HL-60 (cell line): Measurements from ENCODE around the gene WNT7B.
A peak's percentile ranks its signal among the peaks of the same experiment; 100 is the strongest.

Source experiments
- DNase-seq, 2 experiments: peaks; one replicate each; pipeline ENCODE4 v3.0.0-alpha.2; 2010 to 2020; ENCODE audit warnings: low read depth in 1 of 2, low spot score in 1 of 2
- H3K27ac ChIP-seq: fragments of 250-450 bp; sonication (Bioruptor Pico); replicated peaks from 2 replicates; pipeline ENCODE4 v1.5.1; 2020; ENCODE audit warnings: mild to moderate bottlenecking, moderate library complexity
- H3K27me3 ChIP-seq: fragments of 250-450 bp; sonication (Bioruptor Pico); 2 replicates; pipeline ENCODE4 v1.5.1; 2021; ENCODE audit warnings: mild to moderate bottlenecking, moderate library complexity; ENCODE audit not compliant: insufficient read depth, poor library complexity, severe bottlenecking
- H3K4me3 ChIP-seq: replicated peaks from 2 replicates; pipeline ENCODE4 v1.5.1; 2011; ENCODE audit warnings: mild to moderate bottlenecking, control low read depth, low read length; ENCODE audit not compliant: insufficient read depth
- GABPA ChIP-seq: IDR thresholded peaks from 2 replicates; pipeline ENCODE4 v1.6.1; 2012; ENCODE audit warnings: low read depth
- POLR2AphosphoS5 ChIP-seq: IDR thresholded peaks from 2 replicates; pipeline ENCODE4 v1.6.1; 2012; ENCODE audit warnings: low read depth
- SPI1 ChIP-seq: IDR thresholded peaks from 2 replicates; pipeline ENCODE4 v1.6.1; 2012; ENCODE audit warnings: low read depth, mild to moderate bottlenecking, borderline replicate concordance
- long read RNA-seq: library from polyadenylated mRNA; unstranded; transcript quantifications from one replicate; pipeline ENCODE4 v2.0.0, GENCODE V29; 2020
- TF ChIP-seq, protein P1 (sequence below): IDR thresholded peaks from 2 replicates; pipeline ENCODE4 v1.6.1; 2012; ENCODE audit warnings: low read depth; ENCODE audit not compliant: insufficient replicate concordance
- TF ChIP-seq, protein P2 (sequence below): IDR thresholded peaks from one replicate; pipeline ENCODE4 v1.5.1; 2011; ENCODE audit warnings: low read length, control low read depth, inconsistent platforms; ENCODE audit not compliant: insufficient read depth

The WNT7B gene
- long read RNA-seq = 0 reads

DNA sequence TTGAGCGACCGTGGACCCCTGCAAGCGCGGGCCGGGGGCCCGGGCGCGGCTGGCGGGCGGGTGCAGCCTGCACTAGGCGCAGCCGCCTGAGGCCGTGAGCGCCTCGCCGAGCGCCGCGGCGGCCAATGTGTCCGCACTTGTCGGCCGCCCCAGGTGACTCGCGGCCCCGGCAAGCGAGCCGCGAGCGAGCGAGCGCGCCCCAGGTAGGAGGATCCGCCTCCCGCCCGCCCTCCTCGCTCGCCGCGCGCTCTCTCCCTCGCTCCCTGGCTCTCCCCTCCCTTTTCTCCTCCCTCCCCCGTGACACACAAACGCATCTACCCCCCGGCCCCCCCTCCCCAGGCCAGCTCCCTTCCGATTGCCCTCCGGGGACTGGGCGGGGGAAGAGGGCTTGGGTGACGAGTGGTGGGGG is at the start of gene WNT7B:
WNT7B (minus strand) TSS at position 160 of the 409 bp plus-strand sequence. CDS start 408 bp downstream, outside the sequence.
- H3K27ac ChIP-seq = no peak within 1 kb of the TSS
- H3K4me3 ChIP-seq = peak within 1 kb of the TSS; percentile 14; the same call in 1 of the 2 replicates
- TF ChIP-seq GABPA (no peak), POLR2AphosphoS5 (no peak), SPI1 (no peak)
- TF ChIP-seq, protein P1, sequence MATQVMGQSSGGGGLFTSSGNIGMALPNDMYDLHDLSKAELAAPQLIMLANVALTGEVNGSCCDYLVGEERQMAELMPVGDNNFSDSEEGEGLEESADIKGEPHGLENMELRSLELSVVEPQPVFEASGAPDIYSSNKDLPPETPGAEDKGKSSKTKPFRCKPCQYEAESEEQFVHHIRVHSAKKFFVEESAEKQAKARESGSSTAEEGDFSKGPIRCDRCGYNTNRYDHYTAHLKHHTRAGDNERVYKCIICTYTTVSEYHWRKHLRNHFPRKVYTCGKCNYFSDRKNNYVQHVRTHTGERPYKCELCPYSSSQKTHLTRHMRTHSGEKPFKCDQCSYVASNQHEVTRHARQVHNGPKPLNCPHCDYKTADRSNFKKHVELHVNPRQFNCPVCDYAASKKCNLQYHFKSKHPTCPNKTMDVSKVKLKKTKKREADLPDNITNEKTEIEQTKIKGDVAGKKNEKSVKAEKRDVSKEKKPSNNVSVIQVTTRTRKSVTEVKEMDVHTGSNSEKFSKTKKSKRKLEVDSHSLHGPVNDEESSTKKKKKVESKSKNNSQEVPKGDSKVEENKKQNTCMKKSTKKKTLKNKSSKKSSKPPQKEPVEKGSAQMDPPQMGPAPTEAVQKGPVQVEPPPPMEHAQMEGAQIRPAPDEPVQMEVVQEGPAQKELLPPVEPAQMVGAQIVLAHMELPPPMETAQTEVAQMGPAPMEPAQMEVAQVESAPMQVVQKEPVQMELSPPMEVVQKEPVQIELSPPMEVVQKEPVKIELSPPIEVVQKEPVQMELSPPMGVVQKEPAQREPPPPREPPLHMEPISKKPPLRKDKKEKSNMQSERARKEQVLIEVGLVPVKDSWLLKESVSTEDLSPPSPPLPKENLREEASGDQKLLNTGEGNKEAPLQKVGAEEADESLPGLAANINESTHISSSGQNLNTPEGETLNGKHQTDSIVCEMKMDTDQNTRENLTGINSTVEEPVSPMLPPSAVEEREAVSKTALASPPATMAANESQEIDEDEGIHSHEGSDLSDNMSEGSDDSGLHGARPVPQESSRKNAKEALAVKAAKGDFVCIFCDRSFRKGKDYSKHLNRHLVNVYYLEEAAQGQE = no peak
- TF ChIP-seq, protein P2, sequence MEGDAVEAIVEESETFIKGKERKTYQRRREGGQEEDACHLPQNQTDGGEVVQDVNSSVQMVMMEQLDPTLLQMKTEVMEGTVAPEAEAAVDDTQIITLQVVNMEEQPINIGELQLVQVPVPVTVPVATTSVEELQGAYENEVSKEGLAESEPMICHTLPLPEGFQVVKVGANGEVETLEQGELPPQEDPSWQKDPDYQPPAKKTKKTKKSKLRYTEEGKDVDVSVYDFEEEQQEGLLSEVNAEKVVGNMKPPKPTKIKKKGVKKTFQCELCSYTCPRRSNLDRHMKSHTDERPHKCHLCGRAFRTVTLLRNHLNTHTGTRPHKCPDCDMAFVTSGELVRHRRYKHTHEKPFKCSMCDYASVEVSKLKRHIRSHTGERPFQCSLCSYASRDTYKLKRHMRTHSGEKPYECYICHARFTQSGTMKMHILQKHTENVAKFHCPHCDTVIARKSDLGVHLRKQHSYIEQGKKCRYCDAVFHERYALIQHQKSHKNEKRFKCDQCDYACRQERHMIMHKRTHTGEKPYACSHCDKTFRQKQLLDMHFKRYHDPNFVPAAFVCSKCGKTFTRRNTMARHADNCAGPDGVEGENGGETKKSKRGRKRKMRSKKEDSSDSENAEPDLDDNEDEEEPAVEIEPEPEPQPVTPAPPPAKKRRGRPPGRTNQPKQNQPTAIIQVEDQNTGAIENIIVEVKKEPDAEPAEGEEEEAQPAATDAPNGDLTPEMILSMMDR = no peak
- DNase-seq = no peak
- peaks cover 49% of the 10 kb centered on the region for H3K27me3 ChIP-seq

DNA sequence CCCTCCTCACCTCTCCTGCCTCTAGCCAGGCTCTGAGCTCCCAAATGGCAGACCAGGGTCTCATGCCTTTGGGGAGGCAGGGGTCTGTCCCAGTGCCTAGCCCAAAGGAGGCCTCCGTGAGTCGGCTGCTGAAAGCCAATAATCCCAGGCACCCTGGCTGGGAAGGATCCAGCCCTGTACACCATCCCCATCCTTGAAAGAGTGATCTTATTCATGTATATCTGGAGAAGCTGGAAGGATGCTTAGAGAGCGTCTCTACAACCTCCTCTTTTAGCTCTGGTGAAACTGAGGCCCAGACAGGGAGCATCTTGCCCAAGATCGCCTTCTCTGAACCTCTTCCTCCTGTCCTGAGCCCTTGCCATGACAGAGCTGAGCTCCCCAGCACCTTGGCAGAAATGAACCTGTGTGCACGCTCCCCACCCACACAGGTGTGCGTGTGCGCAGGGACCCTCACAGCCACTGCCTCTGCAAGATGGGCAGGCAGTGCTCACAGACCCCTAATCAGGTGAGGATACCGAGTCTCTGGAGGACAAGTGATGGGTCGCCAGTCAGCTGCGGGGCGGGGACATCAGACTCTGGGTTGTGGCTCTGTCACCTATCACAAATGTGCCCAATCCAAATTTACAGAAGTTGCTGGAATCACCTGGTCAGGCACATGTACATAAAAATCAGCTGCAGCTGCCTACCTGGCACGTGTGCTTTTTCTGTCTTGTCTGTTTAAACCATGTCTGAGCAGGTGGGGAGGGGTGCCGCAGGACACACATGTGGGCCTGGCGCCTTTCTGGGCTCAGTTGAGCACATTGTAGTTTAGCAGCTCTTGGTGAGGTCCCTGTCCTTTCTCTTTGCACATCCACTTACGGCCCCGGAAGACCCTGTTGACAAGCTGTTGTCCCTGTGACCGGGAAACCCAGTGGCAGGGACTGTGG is 49.3 kb upstream of the WNT7B start:
- DNase-seq = no peak
- TF ChIP-seq SPI1 = no peak
- TF ChIP-seq POLR2AphosphoS5 = no peak
- H3K27me3 ChIP-seq = peaks cover 2% of the 10 kb centered on the region
- no peak overlapping the region for H3K27ac ChIP-seq
- H3K4me3 ChIP-seq = no peak overlapping the region

DNA sequence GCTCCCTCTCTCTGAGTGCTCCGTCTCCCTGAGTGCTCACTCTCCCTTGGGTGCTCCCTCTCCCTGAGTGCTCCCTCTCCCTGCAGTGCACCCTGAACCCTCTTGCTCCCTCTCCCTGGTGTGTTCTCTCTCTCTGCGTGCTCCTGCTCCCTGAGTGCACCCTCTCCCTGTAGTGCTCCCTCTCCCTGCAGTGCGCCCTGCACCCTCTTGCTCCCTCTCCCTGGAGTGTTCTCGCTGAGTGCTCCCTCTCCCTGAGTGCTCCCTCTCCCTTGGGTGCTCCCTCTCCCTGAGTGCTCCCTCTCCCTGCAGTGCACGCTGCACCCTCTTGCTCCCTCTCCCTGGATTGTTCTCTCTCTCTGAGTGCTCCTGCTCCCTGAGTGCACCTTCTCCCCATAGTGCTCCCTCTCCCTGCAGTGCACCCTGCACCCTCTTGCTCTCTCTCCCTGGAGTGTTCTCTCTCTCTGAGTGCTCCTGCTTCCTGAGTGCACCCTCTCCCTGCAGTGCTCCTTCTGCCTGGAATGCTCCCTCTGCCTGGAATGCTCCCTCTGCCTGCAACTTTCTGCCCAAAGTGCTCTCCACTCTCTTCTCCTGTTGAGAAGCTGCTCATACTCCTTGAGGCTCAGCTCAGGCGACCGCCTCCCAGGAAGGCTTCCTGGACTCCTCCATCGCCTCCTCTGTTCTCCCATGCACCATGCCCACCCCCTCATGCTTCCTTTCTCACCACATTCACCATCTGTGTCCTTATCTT is 48.4 kb upstream of the WNT7B start:
- no peak for DNase-seq
- TF ChIP-seq, protein P2 = no peak
- TF ChIP-seq, protein P1 = no peak
- TF ChIP-seq GABPA (no peak), SPI1 (no peak), POLR2AphosphoS5 (no peak)
- no peak overlapping the region for H3K27ac ChIP-seq
- H3K27me3 ChIP-seq = peaks cover 2% of the 10 kb centered on the region
- no peak overlapping the region for H3K4me3 ChIP-seq
